GM12872 (cell line): ENCODE measurements around the gene PHRF1.
A peak's percentile ranks its signal among the peaks of the same experiment; 100 is the strongest.

Experiments
- CTCF ChIP-seq: IDR thresholded peaks from 3 replicates; pipeline ENCODE4 v1.5.1; 2011; ENCODE audit warnings: low read depth, mild to moderate bottlenecking, low read length, moderate library complexity; ENCODE audit not compliant: insufficient read depth

Gene PHRF1

GRCh38 chr11:610146-610801, 34.0 kb downstream of the PHRF1 start:
- no peak for TF ChIP-seq CTCF

- no peak for TF ChIP-seq CTCF
These were observed 35.0 kb downstream of the PHRF1 start for GRCh38 chr11:611001-611996.

DNA sequence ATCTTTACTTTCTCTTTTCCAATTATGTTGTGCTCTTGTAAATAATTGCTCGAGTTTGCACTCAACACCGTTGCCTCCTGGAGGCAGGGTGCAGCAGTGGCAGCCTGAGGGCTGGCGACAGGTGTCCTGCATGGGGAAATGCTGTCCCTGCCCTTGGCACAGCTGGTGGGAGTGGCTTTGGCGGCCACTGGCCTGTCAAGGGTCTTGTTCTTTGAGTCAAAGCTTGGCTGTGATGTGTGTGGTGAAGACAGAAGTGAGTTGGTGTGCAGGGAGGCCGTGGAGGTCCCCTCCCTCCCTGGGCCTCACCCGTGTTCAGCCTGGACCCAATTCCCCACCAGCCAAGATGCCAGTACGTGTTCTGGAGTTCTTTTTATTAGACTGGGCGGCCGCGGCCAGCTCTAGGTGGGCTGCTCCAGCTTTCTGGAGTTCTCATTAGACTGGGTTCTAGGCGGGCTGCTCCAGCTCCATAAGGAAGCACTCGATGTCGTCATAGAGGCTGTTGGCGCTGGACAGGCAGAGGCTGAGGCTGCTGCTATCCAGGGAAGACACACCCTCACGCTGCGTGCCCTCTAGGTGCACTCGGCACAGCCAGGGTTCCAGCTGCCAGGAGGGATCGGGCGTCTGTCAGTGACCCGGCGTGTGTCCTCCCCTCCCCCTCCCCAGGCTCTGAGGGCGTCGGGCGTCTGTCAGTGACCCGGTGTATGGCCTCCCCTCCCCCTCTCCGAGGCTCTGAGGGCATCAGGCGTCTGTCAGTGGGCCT, 36.1 kb downstream of the PHRF1 start:
- peak; percentile 51; the same call in 2 of the 3 replicates for TF ChIP-seq CTCF

GRCh38 chr11:612961-613300, 36.7 kb downstream of the PHRF1 start:
- no peak for TF ChIP-seq CTCF

DNA sequence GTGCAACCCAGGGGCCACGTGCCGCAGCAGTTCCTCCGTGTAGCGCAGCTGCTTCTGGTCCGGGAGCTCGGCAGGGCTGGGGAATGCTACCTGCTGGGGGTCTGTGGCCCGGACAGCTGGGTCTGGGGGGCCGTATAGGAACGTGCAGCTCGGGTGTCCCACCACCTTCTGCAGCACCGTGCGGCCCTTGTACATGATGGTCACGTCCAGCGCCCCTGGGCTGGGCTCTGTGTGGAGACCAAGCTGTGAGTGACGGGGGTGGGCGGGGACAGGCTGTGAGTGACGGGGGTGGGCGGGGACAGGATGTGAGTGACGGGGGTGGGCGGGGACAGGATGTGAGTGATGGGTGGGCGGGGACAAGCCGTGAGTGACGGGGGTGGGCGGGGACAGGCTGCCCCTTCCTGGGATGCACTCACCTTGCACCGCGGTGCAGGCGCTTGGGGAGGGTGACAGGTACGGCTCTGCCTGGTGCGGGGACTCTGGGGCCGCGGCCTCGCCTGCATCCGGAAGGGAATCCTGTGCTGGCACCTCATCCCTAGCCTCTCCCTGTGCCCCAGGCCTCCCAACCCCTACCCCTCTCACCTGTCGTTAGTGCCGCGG, 37.2 kb downstream of the PHRF1 start:
- TF ChIP-seq CTCF: no peak

DNA sequence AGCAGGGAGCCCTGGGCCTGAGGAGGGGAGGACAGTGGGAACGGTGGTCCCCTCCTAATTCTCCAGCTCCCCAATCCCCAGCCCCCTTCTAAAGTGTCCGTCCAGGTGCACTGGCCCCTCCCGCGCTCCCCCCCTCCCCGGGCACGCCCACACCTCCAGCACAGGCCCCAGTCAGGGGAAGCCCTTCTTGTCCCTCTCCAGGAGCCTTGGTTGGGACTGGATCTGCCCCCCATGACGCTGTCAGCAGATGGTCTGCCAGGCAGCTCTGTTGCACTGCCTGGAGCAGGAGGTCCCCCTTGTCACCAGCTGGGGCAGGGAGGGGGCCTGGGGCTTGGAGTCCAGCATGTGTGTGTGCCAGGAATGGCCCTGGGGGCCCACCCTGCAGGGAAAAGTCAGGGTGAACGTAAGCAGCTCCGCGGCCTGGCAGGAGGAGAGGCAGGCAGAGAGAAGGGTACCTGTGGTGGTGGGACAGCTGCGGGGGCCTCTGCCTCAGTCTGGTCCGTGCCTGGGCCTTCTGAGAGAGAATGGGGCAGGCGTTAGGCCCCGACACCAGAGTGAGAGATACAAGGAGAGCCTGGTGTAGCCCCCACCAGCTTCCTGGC, 37.9 kb downstream of the PHRF1 start:
- no peak for TF ChIP-seq CTCF
